Heart left ventricle (tissue), 13 donors: ENCODE results near the gene HGFAC.

Experiments
- POLR2A ChIP-seq, 2 donors: fragments of 450-650 bp; IDR thresholded peaks; one replicate each; pipeline ENCODE4 v1.6.1; 2017; ENCODE audit warnings: antibody characterized with exemption in 2 of 2, mild to moderate bottlenecking in 2 of 2, moderate library complexity in 2 of 2
- TF ChIP-seq, protein P1 (sequence below), 12 donors: fragments of 200-600 bp; sonication (generic) in 4 of 12; IDR thresholded peaks; one replicate each; pipeline versions ENCODE4 v1.5.0 to v1.8.0; 2018 to 2022; ENCODE audit warnings: antibody characterized with exemption in 12 of 12, mild to moderate bottlenecking in 5 of 12
- donor health status: ischemic (EF 13 %, LVEDD 7.1; RV severe dilation, severe dysfunction).
- donor health status: DM: no; HTN: yes; CAD: no.
- donor health status: DM: no; HTN: no; CAD: no.
- donor health status: ischemic (EF 25% LVEDD 6.9; RV normal size, moderate dysfunction).
- donor health status: ischemic (EF 25% LVEDD 5.7; RV mildly dilated, moderate dysfunction).
- donor health status: ischemic (EF 35%, LVEDD 5.7; RV mildly dilated, moderate dysfunction).
- donor health status: nonischemic (EF 11% LVEDD 7.7; RV severe dilation, severe dysfunction).
- donor health status: DM: yes; HTN: yes; CAD: no.
- donor health status: PGD.
- donor health status: ischemic (EF 29% LVEDD 5.4; RV normal size, mild dysfunction).
- donor health status: nonischemic (EF 23%, LVEDD 6.1; RV moderate dilation, normal function).

DNA sequence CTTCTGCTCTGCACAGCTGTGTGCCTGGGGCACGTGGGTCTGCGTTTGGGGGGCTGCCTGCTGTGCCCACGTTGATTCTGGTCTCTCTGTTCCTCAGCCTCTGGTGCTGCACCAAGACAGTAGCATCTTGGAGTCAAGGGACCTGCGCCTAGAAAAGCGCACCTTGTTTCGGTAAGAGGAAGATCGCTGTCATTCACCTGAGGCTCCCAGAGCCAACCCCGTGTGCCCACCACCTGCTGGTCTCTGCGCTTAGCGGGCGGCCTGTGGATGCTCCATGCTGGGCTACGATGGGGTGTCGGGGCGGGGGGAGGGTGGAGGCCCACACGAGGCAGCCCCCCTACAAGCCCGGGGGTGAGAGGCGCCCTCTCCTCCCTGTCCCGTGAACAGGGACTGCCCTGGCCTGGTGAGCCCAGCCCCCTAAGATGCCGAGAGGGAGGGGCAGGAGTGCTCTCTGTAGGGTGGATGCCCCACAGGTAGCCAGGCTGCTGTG is 18.9 kb upstream of the HGFAC start:
- TF ChIP-seq, protein P1, sequence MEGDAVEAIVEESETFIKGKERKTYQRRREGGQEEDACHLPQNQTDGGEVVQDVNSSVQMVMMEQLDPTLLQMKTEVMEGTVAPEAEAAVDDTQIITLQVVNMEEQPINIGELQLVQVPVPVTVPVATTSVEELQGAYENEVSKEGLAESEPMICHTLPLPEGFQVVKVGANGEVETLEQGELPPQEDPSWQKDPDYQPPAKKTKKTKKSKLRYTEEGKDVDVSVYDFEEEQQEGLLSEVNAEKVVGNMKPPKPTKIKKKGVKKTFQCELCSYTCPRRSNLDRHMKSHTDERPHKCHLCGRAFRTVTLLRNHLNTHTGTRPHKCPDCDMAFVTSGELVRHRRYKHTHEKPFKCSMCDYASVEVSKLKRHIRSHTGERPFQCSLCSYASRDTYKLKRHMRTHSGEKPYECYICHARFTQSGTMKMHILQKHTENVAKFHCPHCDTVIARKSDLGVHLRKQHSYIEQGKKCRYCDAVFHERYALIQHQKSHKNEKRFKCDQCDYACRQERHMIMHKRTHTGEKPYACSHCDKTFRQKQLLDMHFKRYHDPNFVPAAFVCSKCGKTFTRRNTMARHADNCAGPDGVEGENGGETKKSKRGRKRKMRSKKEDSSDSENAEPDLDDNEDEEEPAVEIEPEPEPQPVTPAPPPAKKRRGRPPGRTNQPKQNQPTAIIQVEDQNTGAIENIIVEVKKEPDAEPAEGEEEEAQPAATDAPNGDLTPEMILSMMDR (IDR thresholded peaks at IDR 0.05): no peak
- TF ChIP-seq POLR2A (IDR thresholded peaks at IDR 0.05): no peak
